Tibial nerve (tissue), 4 donors: ENCODE results near the gene AGK.

ENCODE experiments used
- EP300 ChIP-seq, 2 donors: sonication (generic); formaldehyde crosslinking; IDR thresholded peaks; one replicate each; pipeline ENCODE4 v1.6.1; 2017; ENCODE audit warnings: antibody characterized with exemption in 2 of 2, mild to moderate bottlenecking in 1 of 2
- POLR2A ChIP-seq, 2 donors: fragments of 450-650 bp; IDR thresholded peaks; one replicate each; pipeline ENCODE4 v1.6.1; 2017; ENCODE audit warnings: antibody characterized with exemption in 2 of 2, mild to moderate bottlenecking in 2 of 2, moderate library complexity in 2 of 2
- TF ChIP-seq, protein P1 (sequence below), 5 experiments: fragments of 200-600 bp in 3 of 5; fragments of 450-650 bp in 2 of 5; sonication (generic) in 3 of 5; IDR thresholded peaks; one replicate each; pipeline ENCODE4 v1.5.1; 2016 to 2019; ENCODE audit warnings: antibody characterized with exemption in 5 of 5, mild to moderate bottlenecking in 3 of 5, moderate library complexity in 2 of 5

DNA sequence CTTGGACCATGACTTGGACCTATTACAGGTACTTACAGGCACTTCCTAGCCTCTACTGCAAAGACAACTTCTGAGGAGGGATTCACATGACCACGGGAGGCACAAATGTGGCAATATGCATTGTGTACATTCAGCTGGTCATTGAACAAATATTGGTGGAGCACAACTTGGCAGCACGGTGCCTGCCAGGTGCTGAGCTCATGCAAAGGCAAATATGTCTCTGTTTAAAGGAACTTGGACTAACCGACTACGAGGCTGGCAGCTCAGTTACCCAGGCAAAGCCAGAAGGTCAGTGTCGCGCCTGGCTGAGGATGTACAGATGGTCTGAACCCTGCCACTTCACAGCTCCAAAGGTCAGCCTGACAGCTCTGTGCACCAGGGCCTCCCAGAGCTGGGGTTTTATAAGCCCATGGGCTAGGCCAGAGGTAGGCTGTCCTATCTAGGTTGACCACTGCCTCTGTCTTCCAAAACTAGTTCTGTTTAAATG is 144.6 kb downstream of the AGK start:
- TF ChIP-seq, protein P1, sequence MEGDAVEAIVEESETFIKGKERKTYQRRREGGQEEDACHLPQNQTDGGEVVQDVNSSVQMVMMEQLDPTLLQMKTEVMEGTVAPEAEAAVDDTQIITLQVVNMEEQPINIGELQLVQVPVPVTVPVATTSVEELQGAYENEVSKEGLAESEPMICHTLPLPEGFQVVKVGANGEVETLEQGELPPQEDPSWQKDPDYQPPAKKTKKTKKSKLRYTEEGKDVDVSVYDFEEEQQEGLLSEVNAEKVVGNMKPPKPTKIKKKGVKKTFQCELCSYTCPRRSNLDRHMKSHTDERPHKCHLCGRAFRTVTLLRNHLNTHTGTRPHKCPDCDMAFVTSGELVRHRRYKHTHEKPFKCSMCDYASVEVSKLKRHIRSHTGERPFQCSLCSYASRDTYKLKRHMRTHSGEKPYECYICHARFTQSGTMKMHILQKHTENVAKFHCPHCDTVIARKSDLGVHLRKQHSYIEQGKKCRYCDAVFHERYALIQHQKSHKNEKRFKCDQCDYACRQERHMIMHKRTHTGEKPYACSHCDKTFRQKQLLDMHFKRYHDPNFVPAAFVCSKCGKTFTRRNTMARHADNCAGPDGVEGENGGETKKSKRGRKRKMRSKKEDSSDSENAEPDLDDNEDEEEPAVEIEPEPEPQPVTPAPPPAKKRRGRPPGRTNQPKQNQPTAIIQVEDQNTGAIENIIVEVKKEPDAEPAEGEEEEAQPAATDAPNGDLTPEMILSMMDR (IDR thresholded peaks at IDR 0.05) = no peak
- TF ChIP-seq POLR2A (IDR thresholded peaks at IDR 0.05) = no peak
- no peak for TF ChIP-seq EP300 (IDR thresholded peaks at IDR 0.05)
